Keratinocyte (primary cell): ENCODE measurements around the gene CANT1. TPM values are rescaled to one million over a fixed set of nuclear protein-coding genes. Genes with fewer than 3 reads are reported as not detected.

Source experiments
- DNase-seq: peaks from one replicate; pipeline ENCODE4 v3.0.0-alpha.2; 2011; ENCODE audit warnings: low read depth, missing footprints, low spot score
- FAIRE-seq: peaks from 2 replicates; lab custom pipeline; 2011; peaks lifted over from hg19 to GRCh38; lab: Jason Lieb, UNC
- H2AFZ ChIP-seq: 2 replicates; pipeline ENCODE4 v1.6.0; 2012; ENCODE audit warnings: low read length, control low read depth, inconsistent platforms; ENCODE audit not compliant: control insufficient read depth
- H3K27ac ChIP-seq: 2 replicates; pipeline ENCODE4 v1.5.1; 2011; ENCODE audit warnings: low read length; ENCODE audit not compliant: control insufficient read depth, insufficient read depth
- H3K27me3 ChIP-seq: 3 replicates; pipeline ENCODE4 v1.6.0; 2011; ENCODE audit warnings: low read length; ENCODE audit not compliant: control insufficient read depth, insufficient read depth; ENCODE audit errors: extremely low read depth
- H3K36me3 ChIP-seq, 2 experiments: 2 replicates in 1 of 2; 3 replicates in 1 of 2; pipeline ENCODE4 v1.5.1; 2011; ENCODE audit warnings: low read length in 2 of 2, mild to moderate bottlenecking in 1 of 2; ENCODE audit not compliant: control insufficient read depth in 2 of 2, insufficient read depth in 2 of 2; ENCODE audit errors: extremely low read depth in 1 of 2
- H3K4me1 ChIP-seq: 3 replicates; pipeline ENCODE4 v1.5.1; 2011; ENCODE audit warnings: low read length; ENCODE audit not compliant: control insufficient read depth, insufficient read depth; ENCODE audit errors: extremely low read depth
- H3K4me2 ChIP-seq: 3 replicates; pipeline ENCODE4 v1.6.0; 2011; ENCODE audit warnings: low read depth, low read length; ENCODE audit not compliant: control insufficient read depth, insufficient read depth; ENCODE audit errors: extremely low read depth
- H3K4me3 ChIP-seq, 3 experiments: fragments of 200-600 bp in 1 of 3; sonication (generic) in 1 of 3; 2 replicates in 2 of 3; 3 replicates in 1 of 3; pipeline ENCODE4 v1.5.1; 2011 to 2016; ENCODE audit warnings: low read length in 3 of 3, mild to moderate bottlenecking in 3 of 3, control low read depth in 2 of 3, inconsistent platforms in 1 of 3, low read depth in 1 of 3, mixed read lengths in 1 of 3, mixed run types in 1 of 3, moderate library complexity in 1 of 3; ENCODE audit not compliant: control insufficient read depth in 2 of 3, insufficient read depth in 2 of 3; ENCODE audit errors: extremely low read depth in 1 of 3
- H3K79me2 ChIP-seq: 2 replicates; pipeline ENCODE4 v1.6.0; 2012; ENCODE audit warnings: low read length; ENCODE audit not compliant: control insufficient read depth, insufficient read depth
- H3K9ac ChIP-seq: 3 replicates; pipeline ENCODE4 v1.6.0; 2011; ENCODE audit warnings: low read length; ENCODE audit not compliant: control insufficient read depth, insufficient read depth; ENCODE audit errors: extremely low read depth
- H3K9me1 ChIP-seq: 3 replicates; pipeline ENCODE4 v1.6.0; 2011; ENCODE audit warnings: low read length; ENCODE audit not compliant: control insufficient read depth, insufficient read depth; ENCODE audit errors: extremely low read depth
- H3K9me3 ChIP-seq: 2 replicates; pipeline ENCODE4 v1.5.1; 2012; ENCODE audit warnings: low read depth, low read length; ENCODE audit not compliant: control insufficient read depth
- H4K20me1 ChIP-seq: 3 replicates; pipeline ENCODE4 v1.6.0; 2011; ENCODE audit warnings: low read length; ENCODE audit not compliant: control insufficient read depth, insufficient read depth; ENCODE audit errors: extremely low read depth
- EZH2 ChIP-seq: IDR thresholded peaks from one replicate; pipeline ENCODE4 v1.6.1; 2012; ENCODE audit warnings: inconsistent platforms, mild to moderate bottlenecking, low read length, moderate library complexity
- dilution Hi-C: fragments of 300-500 bp; cut with MboI; formaldehyde crosslinking; loops from one replicate; pipeline ENCODE4 v1.7.0; 2020; ENCODE audit warnings: low sequenced_read_pairs; ENCODE audit not compliant: extremely low pct_ligation_motif_present
- polyA plus RNA-seq, 5 experiments: library from polyadenylated mRNA; depleted of rRNA in 3 of 5; stranded (reverse) in 3 of 5; stranded (forward) in 1 of 5; unstranded in 1 of 5; fragments of >200 nt; gene quantifications; 1 replicate in 1 of 5; 2 replicates in 3 of 5; 3 replicates in 1 of 5; pipeline versions ENCODE4 v1.2.1 to v1.2.3, GENCODE V29; 2011 to 2012; ENCODE audit warnings: missing spikeins in 2 of 5, low read depth in 1 of 5, low replicate concordance in 1 of 5
- TF ChIP-seq, protein P1 (sequence below), 3 experiments: IDR thresholded peaks in 1 of 3; conservative IDR thresholded peaks in 1 of 3; optimal IDR thresholded peaks in 1 of 3; 2 replicates in 2 of 3; 3 replicates in 1 of 3; pipeline versions ENCODE3 to v1.5.1; 2011; ENCODE audit warnings: low read length in 3 of 3, mild to moderate bottlenecking in 3 of 3, moderate library complexity in 2 of 3, control low read depth in 1 of 3, inconsistent platforms in 1 of 3; ENCODE audit not compliant: insufficient read depth in 2 of 3; ENCODE audit errors: extremely low read depth in 1 of 3

Gene CANT1
- polyA plus RNA-seq, 1 donor (not counting 4 experiments of a cell fraction or from before 2014, with no cell fraction given) = 53.2 TPM

DNA sequence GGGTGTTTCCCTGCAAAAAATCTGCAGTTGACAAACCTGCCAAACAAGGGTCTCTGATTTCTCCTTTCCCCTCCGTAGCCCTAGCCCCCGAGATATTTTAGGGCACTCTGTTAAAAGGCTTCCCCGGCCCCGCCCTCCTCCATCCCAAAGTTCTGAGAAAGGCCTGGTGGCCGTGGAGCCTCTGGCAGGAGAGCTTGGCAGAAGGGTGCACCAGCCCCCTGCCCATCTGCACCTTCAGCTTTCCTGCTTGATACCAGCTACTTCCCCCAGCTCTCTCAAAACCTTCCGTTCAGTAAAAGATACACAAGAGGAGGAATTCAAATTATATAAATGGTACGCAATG, 711 bp upstream of the CANT1 start:
- Histone ChIP-seq H2AFZ (peak overlapping the region; percentile 84), H3K79me2 (peaks cover 43% of the 10 kb centered on the region), H3K9ac (peak overlapping the region; percentile 92), H3K4me2 (peak overlapping the region; percentile 75), H3K27me3 (no peaks in the 10 kb centered on the region), H3K4me3 (peak overlapping the region in 1 of 3 experiments; percentile 56), H3K9me3 (no peaks in the 10 kb centered on the region), H3K4me1 (peaks cover 49% of the 10 kb centered on the region), H3K27ac (peak overlapping the region; percentile 88), H3K36me3 (peaks cover 6 to 12% of the 10 kb centered on the region in 2 experiments), H4K20me1 (peaks cover 5% of the 10 kb centered on the region), H3K9me1 (peaks cover 2% of the 10 kb centered on the region)
- FAIRE-seq (no peak), DNase-seq (no peak)
- TF ChIP-seq EZH2 = no peak
- TF ChIP-seq, protein P1, sequence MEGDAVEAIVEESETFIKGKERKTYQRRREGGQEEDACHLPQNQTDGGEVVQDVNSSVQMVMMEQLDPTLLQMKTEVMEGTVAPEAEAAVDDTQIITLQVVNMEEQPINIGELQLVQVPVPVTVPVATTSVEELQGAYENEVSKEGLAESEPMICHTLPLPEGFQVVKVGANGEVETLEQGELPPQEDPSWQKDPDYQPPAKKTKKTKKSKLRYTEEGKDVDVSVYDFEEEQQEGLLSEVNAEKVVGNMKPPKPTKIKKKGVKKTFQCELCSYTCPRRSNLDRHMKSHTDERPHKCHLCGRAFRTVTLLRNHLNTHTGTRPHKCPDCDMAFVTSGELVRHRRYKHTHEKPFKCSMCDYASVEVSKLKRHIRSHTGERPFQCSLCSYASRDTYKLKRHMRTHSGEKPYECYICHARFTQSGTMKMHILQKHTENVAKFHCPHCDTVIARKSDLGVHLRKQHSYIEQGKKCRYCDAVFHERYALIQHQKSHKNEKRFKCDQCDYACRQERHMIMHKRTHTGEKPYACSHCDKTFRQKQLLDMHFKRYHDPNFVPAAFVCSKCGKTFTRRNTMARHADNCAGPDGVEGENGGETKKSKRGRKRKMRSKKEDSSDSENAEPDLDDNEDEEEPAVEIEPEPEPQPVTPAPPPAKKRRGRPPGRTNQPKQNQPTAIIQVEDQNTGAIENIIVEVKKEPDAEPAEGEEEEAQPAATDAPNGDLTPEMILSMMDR (optimal IDR thresholded peaks at IDR 0.05 in 1 of 3, IDR thresholded peaks at IDR 0.05 in 1 of 3, conservative IDR thresholded peaks at IDR 0.05 in 1 of 3; ENCODE audit: extremely low read depth in 1 of 3, insufficient read depth in 2 of 3, low read length in 3 of 3) = no peak
- dilution Hi-C loops = no loop called here

DNA sequence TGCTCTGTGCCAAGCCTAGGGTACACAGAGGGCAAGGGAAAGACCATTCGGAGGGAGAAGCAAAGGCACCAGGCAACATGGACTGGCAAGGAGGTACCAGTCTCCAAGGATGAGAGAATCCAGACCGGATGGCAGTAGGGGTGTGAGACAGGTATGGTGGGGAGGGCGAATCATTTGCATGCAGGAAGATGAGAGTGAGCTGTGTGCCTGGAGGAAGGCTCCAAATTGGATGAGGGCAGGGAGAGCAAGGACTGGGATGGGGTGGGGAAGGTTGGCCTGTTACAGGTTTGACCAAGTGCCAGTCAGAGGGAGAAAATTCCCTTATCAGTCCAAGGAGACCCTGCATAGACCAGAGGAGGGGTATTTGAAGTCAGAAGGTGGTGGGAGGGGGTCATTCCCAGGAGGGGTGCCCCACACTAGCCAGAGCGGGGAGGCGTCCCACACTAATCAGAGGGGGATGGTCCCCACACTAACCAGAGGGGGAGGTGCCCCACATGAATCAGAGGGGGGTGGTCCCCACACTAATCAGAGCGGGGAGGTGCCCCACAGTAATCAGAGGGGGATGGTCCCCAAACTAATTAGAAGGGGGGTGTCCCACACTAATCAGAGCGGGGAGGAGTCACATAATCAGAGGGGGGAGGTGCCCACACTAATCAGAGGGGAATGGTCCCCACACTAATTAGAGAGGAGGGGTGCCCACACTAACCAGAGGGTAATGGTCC, 737 bp downstream of the CANT1 start:
- dilution Hi-C loops = no loop called here
- H3K27ac ChIP-seq = peak overlapping the region; percentile 88
- FAIRE-seq (peak; percentile 29), DNase-seq (no peak)
- peaks cover 52% of the 10 kb centered on the region for H3K4me1 ChIP-seq
- H3K9ac ChIP-seq = peak overlapping the region; percentile 92
- H3K9me1 ChIP-seq = peaks cover 2% of the 10 kb centered on the region
- no peaks in the 10 kb centered on the region for H3K9me3 ChIP-seq
- H4K20me1 ChIP-seq = peaks cover 5% of the 10 kb centered on the region
- TF ChIP-seq, protein P1 (optimal IDR thresholded peaks at IDR 0.05 in 1 of 3, IDR thresholded peaks at IDR 0.05 in 1 of 3, conservative IDR thresholded peaks at IDR 0.05 in 1 of 3; ENCODE audit: extremely low read depth in 1 of 3, insufficient read depth in 2 of 3, low read length in 3 of 3) = no peak
- TF ChIP-seq EZH2 = no peak
- H3K79me2 ChIP-seq = peaks cover 49% of the 10 kb centered on the region
- peak overlapping the region; percentile 83 to 90 (median 86) for H3K4me3 ChIP-seq
- peaks cover 6 to 13% of the 10 kb centered on the region in 2 experiments for H3K36me3 ChIP-seq
- H3K27me3 ChIP-seq = no peaks in the 10 kb centered on the region
- peak overlapping the region; percentile 95 for H3K4me2 ChIP-seq
- H2AFZ ChIP-seq = no peak overlapping the region
